GM11168 (cell line): ENCODE data around the gene DNAH14.

Experiments used
- in situ Hi-C: fragments of 300-500 bp; cut with MboI; formaldehyde crosslinking; loops from one replicate; pipeline ENCODE4 v1.12.0; 2022; ENCODE audit warnings: low sequenced_read_pairs; ENCODE audit not compliant: unreplicated experiment

Gene DNAH14

GRCh38 chr1:225441314-225442122 is 512.0 kb downstream of the DNAH14 start:
- in situ Hi-C loops = no loop called here

GRCh38 chr1:225442123-225442505 is 512.6 kb downstream of the DNAH14 start:
- in situ Hi-C loops = no loop called here

GRCh38 chr1:225445639-225446594 is 516.4 kb downstream of the DNAH14 start:
- in situ Hi-C loops = no loop called here

GRCh38 chr1:225446595-225446960 is 517.1 kb downstream of the DNAH14 start:
- in situ Hi-C loops = no loop called here

GRCh38 chr1:225446981-225447615 is 517.6 kb downstream of the DNAH14 start:
- in situ Hi-C loops = no loop called here

- in situ Hi-C loops = no loop called here
Measured at GRCh38 chr1:225447650-225448089, 518.2 kb downstream of the DNAH14 start.

- in situ Hi-C loops = no loop called here
Measured at GRCh38 chr1:225448146-225448805, 518.8 kb downstream of the DNAH14 start.
